SK-N-SH (cell line): Measurements from ENCODE around the gene IFNA8. TPM values are rescaled to one million over a fixed set of nuclear protein-coding genes. Genes with fewer than 3 reads are reported as not detected.

ENCODE experiments used
- CTCF ChIA-PET: fragments of 300-600, 350-600 bp; formaldehyde crosslinking; extraction: SDS; loops from one replicate; lab custom pipeline; 2021; lab: Yijun Ruan, JAX
- POLR2A ChIA-PET: fragments of 350-600 bp; sonication (Branson Sonifier 250); formaldehyde crosslinking; extraction: SDS; loops from one replicate; lab custom pipeline; 2020; ENCODE audit warnings: antibody characterized with exemption, inconsistent platforms; lab: Yijun Ruan, JAX
- DNase-seq: peaks from one replicate; pipeline ENCODE4 v3.0.0; 2012
- H2AFZ ChIP-seq: fragments of 200-600 bp; sonication (generic); 2 replicates; pipeline ENCODE4 v1.8.1; 2016; ENCODE audit warnings: antibody characterized with exemption, mild to moderate bottlenecking, low read depth
- H3F3A ChIP-seq: fragments of 200-600 bp; sonication (generic); replicated peaks from 2 replicates; pipeline ENCODE3; 2016; ENCODE audit warnings: antibody characterized with exemption, mild to moderate bottlenecking; ENCODE audit not compliant: insufficient read depth
- H3K27ac ChIP-seq, 2 experiments: fragments of 200-500 bp in 1 of 2; fragments of 200-600 bp in 1 of 2; sonication (Bioruptor generic) in 1 of 2; sonication (generic), shearing (Covaris generic) in 1 of 2; 2 replicates each; pipeline versions ENCODE4 v1.5.1 to v1.6.1; 2014 to 2016; ENCODE audit warnings: low read depth in 2 of 2, inconsistent platforms in 1 of 2, low read length in 1 of 2, mild to moderate bottlenecking in 1 of 2, mixed read lengths in 1 of 2
- H3K27me3 ChIP-seq: fragments of 200-600 bp; sonication (generic), shearing (Covaris generic); 2 replicates; pipeline ENCODE4 v1.6.1; 2016; ENCODE audit warnings: mixed run types; ENCODE audit not compliant: insufficient read depth
- H3K36me3 ChIP-seq, 2 experiments: fragments of 200-500 bp in 1 of 2; fragments of 200-600 bp in 1 of 2; sonication (Bioruptor generic) in 1 of 2; sonication (generic) in 1 of 2; replicated peaks in 1 of 2; 2 replicates each; pipeline versions ENCODE3 to v1.5.1; 2014 to 2016; ENCODE audit warnings: low read length in 1 of 2, mild to moderate bottlenecking in 1 of 2; ENCODE audit not compliant: insufficient read depth in 2 of 2, control insufficient read depth in 1 of 2
- H3K4me1 ChIP-seq, 2 experiments: fragments of 200-500 bp in 1 of 2; fragments of 200-600 bp in 1 of 2; sonication (Bioruptor generic) in 1 of 2; sonication (generic), shearing (Covaris generic) in 1 of 2; 2 replicates each; pipeline versions ENCODE4 v1.5.1 to v1.6.1; 2014 to 2016; ENCODE audit warnings: low read depth in 1 of 2, low read length in 1 of 2, mixed run types in 1 of 2; ENCODE audit not compliant: insufficient read depth in 2 of 2, control insufficient read depth in 1 of 2
- H3K4me2 ChIP-seq: fragments of 200-600 bp; sonication (generic), shearing (Covaris generic); 2 replicates; pipeline ENCODE4 v1.6.1; 2017; ENCODE audit warnings: mixed run types
- H3K4me3 ChIP-seq, 2 experiments: fragments of 200-500 bp in 1 of 2; fragments of 200-600 bp in 1 of 2; sonication (Bioruptor generic) in 1 of 2; sonication (generic), shearing (Covaris generic) in 1 of 2; 2 replicates each; pipeline versions ENCODE4 v1.5.1 to v1.8.1; 2014 to 2016; ENCODE audit warnings: low read depth in 2 of 2, inconsistent platforms in 1 of 2, low read length in 1 of 2, mild to moderate bottlenecking in 1 of 2, mixed read lengths in 1 of 2, moderate library complexity in 1 of 2
- H3K79me2 ChIP-seq: fragments of 200-600 bp; sonication (generic); 2 replicates; pipeline ENCODE4 v1.8.1; 2017; ENCODE audit warnings: mild to moderate bottlenecking; ENCODE audit not compliant: insufficient read depth
- H3K9ac ChIP-seq: fragments of 200-600 bp; sonication (generic); 2 replicates; pipeline ENCODE4 v1.6.1; 2017; ENCODE audit warnings: mixed run types
- H3K9me2 ChIP-seq: fragments of 200-600 bp; sonication (generic); 2 replicates; pipeline ENCODE4 v1.6.1; 2017; ENCODE audit warnings: mixed run types
- H3K9me3 ChIP-seq: fragments of 200-600 bp; sonication (generic); 2 replicates; pipeline ENCODE4 v1.6.1; 2017; ENCODE audit warnings: mixed run types, mild to moderate bottlenecking, moderate library complexity
- H4K20me1 ChIP-seq: fragments of 200-600 bp; sonication (generic); 2 replicates; pipeline ENCODE4 v1.6.1; 2017; ENCODE audit warnings: mild to moderate bottlenecking, mixed run types; ENCODE audit not compliant: insufficient read depth
- FOXM1 ChIP-seq: IDR thresholded peaks from 2 replicates; pipeline ENCODE4 v1.4.0; 2012; ENCODE audit warnings: low read depth, mild to moderate bottlenecking
- GABPA ChIP-seq: IDR thresholded peaks from 2 replicates; pipeline ENCODE4 v1.4.0; 2012; ENCODE audit warnings: low read depth, mild to moderate bottlenecking
- GATA2 ChIP-seq: sonication (generic); formaldehyde crosslinking; IDR thresholded peaks from 2 replicates; pipeline ENCODE4 v1.5.0; 2020; ENCODE audit warnings: mild to moderate bottlenecking, missing genetic modification reagents
- IRF3 ChIP-seq: fragments of 150-350 bp; IDR thresholded peaks from 2 replicates; pipeline ENCODE4 v1.6.1; 2016; ENCODE audit warnings: mild to moderate bottlenecking, low read depth, low read length
- JUND ChIP-seq: IDR thresholded peaks from 2 replicates; pipeline ENCODE4 v1.4.0; 2012
- MAX ChIP-seq: IDR thresholded peaks from 2 replicates; pipeline ENCODE4 v1.4.0; 2012; ENCODE audit warnings: low read depth
- MEF2A ChIP-seq: IDR thresholded peaks from 2 replicates; pipeline ENCODE4 v1.4.0; 2012; ENCODE audit warnings: low read depth, borderline replicate concordance
- MXI1 ChIP-seq: IDR thresholded peaks from 2 replicates; pipeline ENCODE4 v1.6.1; 2012; ENCODE audit warnings: mild to moderate bottlenecking, low read depth, low read length, improper control_type of control experiment
- NFIC ChIP-seq: IDR thresholded peaks from 2 replicates; pipeline ENCODE4 v1.4.0; 2012; ENCODE audit warnings: borderline replicate concordance
- PBX3 ChIP-seq: IDR thresholded peaks from 2 replicates; pipeline ENCODE4; 2012
- RAD21 ChIP-seq: IDR thresholded peaks from 2 replicates; pipeline ENCODE4 v1.6.1; 2012; ENCODE audit warnings: mild to moderate bottlenecking, low read length
- REST ChIP-seq: IDR thresholded peaks from 2 replicates; pipeline ENCODE4 v1.6.1; 2012; ENCODE audit warnings: mild to moderate bottlenecking, low read depth, low read length, moderate library complexity
- RFX5 ChIP-seq: IDR thresholded peaks from 2 replicates; pipeline ENCODE4 v1.6.1; 2012; ENCODE audit warnings: mild to moderate bottlenecking, improper control_type of control experiment, low read length
- SIN3A ChIP-seq: IDR thresholded peaks from 2 replicates; pipeline ENCODE4 v1.6.1; 2012; ENCODE audit warnings: low read depth, mild to moderate bottlenecking, low read length, moderate library complexity, borderline replicate concordance
- TAF1 ChIP-seq: IDR thresholded peaks from 2 replicates; pipeline ENCODE4 v1.6.1; 2012; ENCODE audit warnings: low read depth, mild to moderate bottlenecking, low read length, moderate library complexity, borderline replicate concordance
- TCF12 ChIP-seq: IDR thresholded peaks from 2 replicates; pipeline ENCODE4 v1.4.0; 2012
- TEAD4 ChIP-seq: IDR thresholded peaks from 2 replicates; pipeline ENCODE4 v1.4.0; 2012; ENCODE audit warnings: mild to moderate bottlenecking, borderline replicate concordance; ENCODE audit not compliant: insufficient read depth
- YY1 ChIP-seq: IDR thresholded peaks from 2 replicates; pipeline ENCODE4 v1.4.0; 2012; ENCODE audit warnings: low read depth, mild to moderate bottlenecking
- WGBS: methylation state at CpG from one replicate; pipeline ENCODE4 v1.1.6; 2017; ENCODE audit warnings: low lambda C conversion rate; 5-methylcytosine and 5-hydroxymethylcytosine counted together
- polyA plus RNA-seq, 3 experiments: library from polyadenylated mRNA; depleted of rRNA; stranded (reverse); fragments of >200 nt; gene quantifications; 2 replicates each; pipeline ENCODE4 v1.2.3, GENCODE V29; 2012

The IFNA8 gene
- polyA plus RNA-seq, 1 of the 3 experiments (the other 2 are of a cell fraction), result not detected

GRCh38 chr9:21381448-21382339 is 27.2 kb upstream of the IFNA8 start:
- ChIA-PET POLR2A (no interaction called here), CTCF (interaction anchor here (1.0 to 1.1 kb wide), 2 partner anchors 32 to 37 kb away, joined by 3 read pairs; no protein-coding TSS in a partner anchor)
- Histone ChIP-seq H3K9ac (no peak overlapping the region), H3K36me3 (no peaks in the 10 kb centered on the region), H3K9me2 (no peaks in the 10 kb centered on the region), H3K4me1 (no peaks in the 10 kb centered on the region), H4K20me1 (no peaks in the 10 kb centered on the region), H2AFZ (no peak overlapping the region), H3K4me2 (no peak overlapping the region), H3K4me3 (no peak overlapping the region), H3K79me2 (no peaks in the 10 kb centered on the region), H3F3A (no peaks in the 10 kb centered on the region), H3K27ac (no peak overlapping the region), H3K27me3 (peaks cover 23% of the 10 kb centered on the region; the same call in 1 of the 2 replicates), H3K9me3 (no peaks in the 10 kb centered on the region)
- 6% methylated on average over 5 of the region's 5 CpGs for WGBS
- TF ChIP-seq REST, result no peak
- no peak for TF ChIP-seq TEAD4
- no peak for TF ChIP-seq IRF3
- TF ChIP-seq SIN3A, result no peak
- no peak for TF ChIP-seq MXI1
- no peak for TF ChIP-seq TAF1
- TF ChIP-seq RFX5, result no peak
- TF ChIP-seq RAD21, result no peak
- TF ChIP-seq GATA2 (CRISPR knock-in tag), result no peak
- no peak for TF ChIP-seq FOXM1
- no peak for DNase-seq

GRCh38 chr9:21383627-21384026 is 25.3 kb upstream of the IFNA8 start:
- ChIA-PET POLR2A (no interaction called here), CTCF (no interaction called here)
- Histone ChIP-seq H4K20me1 (no peaks in the 10 kb centered on the region), H3F3A (no peaks in the 10 kb centered on the region), H3K9me3 (no peaks in the 10 kb centered on the region), H3K4me2 (no peak overlapping the region), H3K79me2 (no peaks in the 10 kb centered on the region), H3K9ac (no peak overlapping the region), H3K4me1 (no peaks in the 10 kb centered on the region), H3K27ac (no peak overlapping the region), H2AFZ (no peak overlapping the region; the same call in 1 of the 2 replicates), H3K27me3 (peaks cover 23% of the 10 kb centered on the region; the same call in 1 of the 2 replicates), H3K36me3 (no peaks in the 10 kb centered on the region), H3K4me3 (no peak overlapping the region), H3K9me2 (no peaks in the 10 kb centered on the region)
- no peak for DNase-seq
- TF ChIP-seq SIN3A (no peak), GABPA (no peak), MEF2A (no peak), JUND (no peak), FOXM1 (no peak), NFIC (no peak), TCF12 (no peak), MXI1 (no peak), MAX (no peak), YY1 (no peak), PBX3 (no peak)
- WGBS, result 8% methylated on average over 4 of the region's 4 CpGs
